DMS53 (cell line): ENCODE measurements around the gene NAP1L3.

Experiments used
- DNase-seq: peaks from one replicate; lab custom pipeline; 2025; lab: John Stamatoyannopoulos, UW

The NAP1L3 gene, protein sequence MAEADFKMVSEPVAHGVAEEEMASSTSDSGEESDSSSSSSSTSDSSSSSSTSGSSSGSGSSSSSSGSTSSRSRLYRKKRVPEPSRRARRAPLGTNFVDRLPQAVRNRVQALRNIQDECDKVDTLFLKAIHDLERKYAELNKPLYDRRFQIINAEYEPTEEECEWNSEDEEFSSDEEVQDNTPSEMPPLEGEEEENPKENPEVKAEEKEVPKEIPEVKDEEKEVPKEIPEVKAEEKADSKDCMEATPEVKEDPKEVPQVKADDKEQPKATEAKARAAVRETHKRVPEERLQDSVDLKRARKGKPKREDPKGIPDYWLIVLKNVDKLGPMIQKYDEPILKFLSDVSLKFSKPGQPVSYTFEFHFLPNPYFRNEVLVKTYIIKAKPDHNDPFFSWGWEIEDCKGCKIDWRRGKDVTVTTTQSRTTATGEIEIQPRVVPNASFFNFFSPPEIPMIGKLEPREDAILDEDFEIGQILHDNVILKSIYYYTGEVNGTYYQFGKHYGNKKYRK

DNA sequence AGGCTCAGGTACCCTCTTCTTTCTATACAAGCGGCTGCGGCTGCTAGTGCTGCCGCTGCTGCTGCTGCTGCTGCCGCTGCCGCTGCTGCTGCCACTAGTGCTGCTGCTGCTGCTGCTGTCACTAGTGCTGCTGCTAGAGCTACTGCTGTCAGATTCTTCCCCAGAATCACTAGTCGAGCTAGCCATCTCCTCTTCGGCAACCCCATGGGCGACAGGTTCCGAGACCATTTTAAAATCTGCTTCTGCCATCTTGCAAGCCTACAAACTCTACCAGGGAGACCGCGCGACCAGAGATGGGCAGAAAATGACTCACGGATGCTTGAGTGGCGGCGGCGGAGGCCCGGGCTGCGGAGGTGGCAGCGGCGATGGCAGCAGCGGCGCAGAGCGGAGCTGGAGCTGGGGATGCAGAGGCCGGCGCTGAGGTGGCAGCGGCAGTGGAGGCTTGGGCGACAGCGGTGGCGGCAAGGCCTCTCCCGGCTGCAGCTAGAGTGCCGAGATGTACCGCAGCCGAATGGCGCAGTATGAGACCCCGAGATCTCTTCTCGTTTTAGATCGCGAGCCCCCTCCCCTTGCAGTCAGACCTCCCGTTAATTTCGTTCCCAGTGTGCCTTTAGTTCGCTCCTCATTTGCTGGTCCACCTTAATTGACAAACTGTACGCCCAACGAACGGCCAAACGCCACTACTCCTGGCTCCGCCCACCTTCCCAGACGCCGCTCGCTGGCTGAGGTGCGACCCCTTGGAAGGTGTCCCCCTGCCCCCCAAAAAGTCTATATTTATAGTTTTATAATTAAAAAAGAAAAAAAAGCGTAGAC lies at the start of gene NAP1L3:
Gene NAP1L3 (minus strand): TSS at position 523 of the 813 bp plus-strand sequence. CDS start 274 bp downstream, at position 249.
- DNase-seq = peak; percentile 86

DNA sequence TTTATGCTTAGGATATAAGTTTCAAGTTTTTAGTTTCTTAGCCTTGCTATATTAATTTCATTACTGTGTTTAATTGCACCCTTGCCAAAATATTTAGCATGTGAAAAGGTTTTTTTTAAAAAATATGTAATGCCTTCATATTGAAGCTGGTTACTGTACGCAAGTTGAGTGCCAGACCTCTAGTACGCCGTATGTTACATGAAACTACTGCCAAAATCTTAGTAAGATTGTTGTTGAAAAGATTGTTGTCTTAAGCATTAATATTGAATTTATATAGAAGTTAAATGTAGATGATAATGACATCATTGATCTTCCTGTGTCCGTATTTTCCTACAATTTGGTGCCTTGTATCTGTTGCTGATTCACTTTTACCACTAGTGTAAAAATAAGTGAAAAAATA lies 37.7 kb upstream of the NAP1L3 start:
- DNase-seq = no peak

DNA sequence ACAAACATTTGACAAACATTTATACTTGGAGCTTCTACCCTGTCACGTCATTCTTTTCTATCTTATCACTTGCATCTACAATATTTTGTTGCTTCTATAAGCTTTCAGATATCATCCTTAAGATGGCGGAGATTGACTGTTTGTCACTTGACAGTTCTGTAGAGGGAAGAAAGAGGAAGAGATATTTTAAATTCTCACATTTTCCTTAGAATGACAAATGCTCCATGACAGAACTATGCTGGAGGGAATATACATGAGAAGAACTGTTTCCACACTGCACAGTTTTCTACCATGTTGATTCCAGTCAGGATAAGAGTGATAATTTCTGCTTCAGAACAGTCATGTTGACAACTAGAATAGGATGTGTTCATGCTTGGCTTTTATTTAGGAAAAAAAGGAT lies 30.3 kb upstream of the NAP1L3 start:
- no peak for DNase-seq

DNA sequence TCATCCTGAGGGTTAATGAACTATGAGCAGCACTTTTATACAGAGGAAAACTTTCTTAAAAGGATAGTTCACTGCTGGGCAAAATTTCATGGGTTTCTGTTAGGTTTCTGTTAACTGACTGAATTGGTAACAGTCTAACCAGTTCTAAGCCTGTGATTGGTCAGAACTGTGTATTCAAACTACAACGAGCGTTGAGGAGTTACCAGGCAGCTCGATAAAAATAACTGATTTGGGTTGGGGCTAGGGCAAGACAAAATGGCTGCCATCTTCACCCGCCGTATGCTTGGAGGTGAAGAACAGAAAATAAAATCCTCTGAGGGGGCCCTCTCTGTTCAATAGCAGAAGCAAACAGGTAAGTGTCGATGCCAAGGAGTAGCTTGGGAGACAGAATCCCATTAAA lies 22.6 kb upstream of the NAP1L3 start:
- no peak for DNase-seq

DNA sequence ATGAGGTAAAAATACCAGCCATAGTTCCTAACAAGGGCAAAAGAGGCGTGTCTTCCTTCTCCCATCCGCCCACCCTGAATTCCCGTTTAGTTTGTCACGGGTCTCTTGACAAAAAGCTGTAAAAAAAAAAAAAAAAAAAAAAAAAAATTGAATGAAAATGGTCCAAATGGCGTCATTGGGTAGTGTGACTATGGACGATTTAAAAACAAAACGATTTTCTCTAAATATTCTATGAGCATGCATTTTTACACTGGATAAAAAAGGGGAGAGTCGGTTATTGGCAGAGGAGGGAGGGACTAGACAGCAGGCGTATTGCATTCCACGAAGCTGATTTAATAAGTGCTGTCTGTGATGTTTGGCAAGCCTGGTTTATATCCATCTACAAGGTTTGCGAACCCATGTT lies 492 bp upstream of the NAP1L3 start, which contains the start of gene FAM133A:
Gene FAM133A (plus strand): TSS at position 338 of the 403 bp plus-strand sequence. CDS start 35,214 bp downstream, outside the sequence.
- peak; percentile 78 for DNase-seq

DNA sequence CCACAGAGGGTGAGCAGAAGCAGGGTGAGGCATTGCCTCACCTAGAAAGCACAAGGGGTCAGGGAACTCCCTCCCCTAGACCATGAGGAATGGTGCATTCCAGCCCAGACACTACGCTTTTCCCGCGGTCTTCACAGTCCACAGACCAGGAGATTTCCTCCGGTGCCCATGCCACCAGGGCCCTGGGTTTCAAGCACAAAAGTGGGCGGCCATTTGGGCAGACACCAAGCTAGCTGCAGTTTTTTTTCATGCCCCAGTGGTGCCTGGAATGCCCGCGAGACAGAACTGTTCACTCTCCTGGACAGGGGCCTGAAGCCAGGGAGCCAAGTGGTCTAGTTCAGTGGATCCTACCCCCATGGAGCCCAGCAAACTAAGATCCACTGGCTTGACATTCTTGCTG lies 12.8 kb downstream of the NAP1L3 start:
- DNase-seq = no peak

DNA sequence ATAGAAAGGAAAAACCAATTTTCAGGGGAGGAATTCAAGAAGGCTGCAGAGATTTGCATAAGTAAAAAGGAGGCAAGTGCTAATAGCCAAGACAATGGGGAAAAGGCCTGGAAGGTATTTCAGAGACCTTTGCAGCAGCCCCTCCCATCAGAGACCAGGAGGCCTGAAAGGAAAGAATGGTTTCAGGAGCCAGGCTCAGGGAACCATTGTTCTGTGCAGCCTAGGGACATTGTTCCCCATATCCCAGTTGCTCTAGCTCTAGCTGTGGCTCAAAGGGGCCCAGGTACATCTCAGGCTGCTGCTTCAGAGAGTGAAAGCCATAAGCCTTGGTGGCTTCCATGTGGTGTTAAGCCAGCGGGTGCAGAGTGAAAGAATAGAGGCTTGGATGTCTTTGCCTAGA lies 24.0 kb downstream of the NAP1L3 start:
- no peak for DNase-seq

DNA sequence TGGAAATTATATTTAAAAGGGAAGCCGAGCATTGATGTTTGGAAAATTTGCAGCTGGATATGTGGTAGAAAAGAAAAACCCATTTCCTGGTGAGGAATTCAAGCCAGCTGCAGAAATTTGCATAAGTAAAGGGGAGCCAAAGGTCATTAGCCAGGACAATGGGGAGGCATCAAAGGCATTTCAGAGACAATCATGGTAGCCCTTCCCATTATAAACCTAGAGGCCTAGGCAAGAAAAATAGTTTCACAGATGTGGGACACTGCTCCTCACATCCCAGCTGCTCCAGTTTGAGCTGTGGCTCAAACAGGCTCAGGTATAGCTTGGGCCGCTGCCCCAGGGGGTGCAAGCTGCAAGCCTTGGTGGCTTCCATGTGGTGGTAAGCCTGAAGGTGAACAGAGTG lies 35.8 kb downstream of the NAP1L3 start:
- DNase-seq = no peak
